CD4-positive, alpha-beta T cell (primary cell): ENCODE results near the gene TCEA2. TPM values are rescaled to one million over a fixed set of nuclear protein-coding genes. Genes with fewer than 3 reads are reported as not detected.

ENCODE experiments used
- ATAC-seq: fragments of 200-7000 bp; cut with Tn5 transposase; one replicate; pipeline ENCODE4 v1.10.0; 2022; ENCODE audit warnings: mild to moderate bottlenecking; ENCODE audit not compliant: poor library complexity
- CTCF ChIA-PET: fragments of 350-600 bp; sonication (Branson Sonifier 250); formaldehyde crosslinking; loops from one replicate; lab custom pipeline; 2021; ENCODE audit warnings: antibody characterized with exemption, inconsistent platforms; lab: Charles Lee
- POLR2A ChIA-PET: fragments of 350-600 bp; sonication (Branson Sonifier 250); formaldehyde crosslinking; loops from one replicate; lab custom pipeline; 2021; ENCODE audit warnings: antibody characterized with exemption, inconsistent platforms; lab: Charles Lee
- DNase-seq, 14 experiments: peaks; one replicate each; pipeline ENCODE4 v3.0.0-alpha.2; 2013 to 2020; ENCODE audit warnings: mixed read lengths in 2 of 14
- H3K27ac ChIP-seq, 2 donors: one replicate each; pipeline versions ENCODE4 v1.5.1 to v1.7.0; 2013; ENCODE audit warnings: low read length in 2 of 2, low read depth in 1 of 2, mild to moderate bottlenecking in 1 of 2
- H3K27me3 ChIP-seq, 2 experiments: 1 replicate in 1 of 2; 2 replicates in 1 of 2; pipeline versions ENCODE4 v1.6.1 to v1.7.0; 2013; ENCODE audit warnings: low read length in 2 of 2, control low read depth in 1 of 2, mild to moderate bottlenecking in 1 of 2, moderate library complexity in 1 of 2; ENCODE audit not compliant: insufficient read depth in 2 of 2, control insufficient read depth in 1 of 2
- H3K36me3 ChIP-seq: one replicate; pipeline ENCODE4 v1.6.1; 2013; ENCODE audit warnings: low read length, control low read depth; ENCODE audit not compliant: insufficient read depth
- H3K4me1 ChIP-seq: one replicate; pipeline ENCODE4 v1.6.1; 2013; ENCODE audit warnings: low read length, control low read depth; ENCODE audit not compliant: insufficient read depth
- H3K4me3 ChIP-seq: one replicate; pipeline ENCODE4 v1.5.1; 2013; ENCODE audit warnings: mild to moderate bottlenecking, low read length, moderate library complexity
- H3K9me3 ChIP-seq, 2 experiments: 1 replicate in 1 of 2; 2 replicates in 1 of 2; pipeline versions ENCODE4 v1.6.1 to v1.7.0; 2013; ENCODE audit warnings: low read length in 2 of 2, mild to moderate bottlenecking in 2 of 2, control low read depth in 1 of 2, moderate library complexity in 1 of 2; ENCODE audit not compliant: control insufficient read depth in 1 of 2, insufficient read depth in 1 of 2
- H3K27ac Mint-ChIP-seq: one replicate; pipeline ENCODE4 v1.8.0; 2020; ENCODE audit warnings: mixed read lengths
- H3K27me3 Mint-ChIP-seq: one replicate; pipeline ENCODE4 v1.8.0; 2021; ENCODE audit warnings: mixed read lengths
- H3K36me3 Mint-ChIP-seq: one replicate; pipeline ENCODE4 v1.8.0; 2021; ENCODE audit warnings: low read depth, mixed read lengths
- H3K4me1 Mint-ChIP-seq: one replicate; pipeline ENCODE4 v1.8.0; 2021; ENCODE audit warnings: low read depth, mixed read lengths
- H3K4me3 Mint-ChIP-seq: one replicate; pipeline ENCODE4 v1.8.0; 2020; ENCODE audit warnings: mild to moderate bottlenecking, mixed read lengths
- H3K9me3 Mint-ChIP-seq: one replicate; pipeline ENCODE4 v1.8.0; 2020; ENCODE audit warnings: mixed read lengths
- intact Hi-C, 2 experiments: fragments of 100-400 bp; cut with DNase I in 1 of 2; cut with micrococcal nuclease in 1 of 2; formaldehyde crosslinking; loops; one replicate each; pipeline versions ENCODE4 v1.15.1 to v1.9.0; 2023 to 2025; cut with DNase I, micrococcal nuclease
- total RNA-seq, 174 experiments: library from RNA in 2 of 174; stranded (reverse) in 2 of 174; gene quantifications; one replicate each; pipeline ENCODE4 v1.2.3 and lab custom pipeline; 2021 to 2026
- TF ChIP-seq, protein P1 (sequence below): fragments of 200-600 bp; IDR thresholded peaks from one replicate; pipeline ENCODE4 v1.8.0; 2022; ENCODE audit warnings: antibody characterized with exemption, mild to moderate bottlenecking

TCEA2 gene
- total RNA-seq, 2 experiments from 2014 or later, result 28.4 to 29.9 TPM

DNA sequence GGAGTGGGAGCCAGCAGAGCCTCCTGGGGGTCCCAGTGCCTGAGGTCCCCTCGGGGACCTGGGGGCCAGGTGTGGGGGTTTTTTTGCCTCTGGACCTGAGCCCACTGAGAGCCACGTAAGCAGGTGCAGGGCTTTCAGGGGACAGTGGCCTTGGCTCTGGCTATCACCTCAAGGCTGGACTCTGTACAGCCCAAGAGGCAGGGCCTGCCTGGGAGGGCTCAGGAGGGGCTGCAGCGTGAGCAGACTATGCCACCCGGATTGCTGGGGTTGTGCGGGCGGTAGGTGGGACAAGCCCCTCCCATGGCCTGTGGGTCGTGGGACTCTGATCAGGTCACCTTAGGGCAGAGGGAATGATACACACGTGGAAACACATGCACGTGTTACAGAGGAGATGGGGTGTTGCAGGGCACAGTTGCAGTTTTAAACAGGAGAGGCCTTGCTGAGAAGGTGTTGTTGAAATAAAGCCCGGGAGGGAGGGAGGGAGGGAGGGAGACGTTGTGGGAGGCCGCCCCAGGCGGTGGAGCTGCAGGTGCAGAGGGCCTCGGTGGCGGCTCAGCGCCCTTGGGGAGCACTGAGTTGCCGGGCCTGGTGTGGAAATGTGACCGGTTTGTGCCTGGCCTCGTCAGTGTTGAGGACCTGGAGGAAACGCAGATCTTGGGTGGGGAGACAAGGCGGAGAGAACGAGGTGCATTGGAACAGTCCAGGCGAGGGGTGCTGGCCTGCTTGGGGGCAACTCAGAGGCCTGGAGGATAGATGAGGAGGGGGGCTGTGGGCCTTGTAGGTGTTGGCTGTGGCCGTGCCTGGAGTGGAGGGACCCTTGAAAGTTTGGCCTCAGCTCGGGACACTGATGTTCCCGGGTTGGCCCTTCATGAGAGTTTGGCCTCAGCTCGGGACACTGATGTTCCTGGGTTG lies 2.3 kb downstream of the TCEA2 start:
- no peaks in the 10 kb centered on the region for H3K36me3 Mint-ChIP-seq
- TF ChIP-seq, protein P1, sequence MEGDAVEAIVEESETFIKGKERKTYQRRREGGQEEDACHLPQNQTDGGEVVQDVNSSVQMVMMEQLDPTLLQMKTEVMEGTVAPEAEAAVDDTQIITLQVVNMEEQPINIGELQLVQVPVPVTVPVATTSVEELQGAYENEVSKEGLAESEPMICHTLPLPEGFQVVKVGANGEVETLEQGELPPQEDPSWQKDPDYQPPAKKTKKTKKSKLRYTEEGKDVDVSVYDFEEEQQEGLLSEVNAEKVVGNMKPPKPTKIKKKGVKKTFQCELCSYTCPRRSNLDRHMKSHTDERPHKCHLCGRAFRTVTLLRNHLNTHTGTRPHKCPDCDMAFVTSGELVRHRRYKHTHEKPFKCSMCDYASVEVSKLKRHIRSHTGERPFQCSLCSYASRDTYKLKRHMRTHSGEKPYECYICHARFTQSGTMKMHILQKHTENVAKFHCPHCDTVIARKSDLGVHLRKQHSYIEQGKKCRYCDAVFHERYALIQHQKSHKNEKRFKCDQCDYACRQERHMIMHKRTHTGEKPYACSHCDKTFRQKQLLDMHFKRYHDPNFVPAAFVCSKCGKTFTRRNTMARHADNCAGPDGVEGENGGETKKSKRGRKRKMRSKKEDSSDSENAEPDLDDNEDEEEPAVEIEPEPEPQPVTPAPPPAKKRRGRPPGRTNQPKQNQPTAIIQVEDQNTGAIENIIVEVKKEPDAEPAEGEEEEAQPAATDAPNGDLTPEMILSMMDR, result no peak
- H3K9me3 ChIP-seq, result no peaks in the 10 kb centered on the region
- CTCF ChIA-PET, result interaction anchor here (0.8 to 1.3 kb wide), 3 partner anchors 11 to 92 kb away, joined by 3 read pairs; no protein-coding TSS in a partner anchor
- no peaks in the 10 kb centered on the region for H3K9me3 Mint-ChIP-seq
- peak; percentile 18 for ATAC-seq
- H3K27me3 Mint-ChIP-seq, result no peaks in the 10 kb centered on the region
- H3K4me3 Mint-ChIP-seq, result peak overlapping the region; percentile 82
- POLR2A ChIA-PET, result interaction anchor here (0.6 to 2.5 kb wide), 4 partner anchors 11 to 164 kb away, joined by 3 to 13 read pairs (median 6); partner anchors contain the start of genes LKAAEAR1, OPRL1 and RGS19
- peaks cover 77% of the 10 kb centered on the region for H3K4me1 ChIP-seq
- peak overlapping the region; percentile 88 for H3K27ac Mint-ChIP-seq
- intact Hi-C loops, result loop anchor here in 1 of 2 experiments (10.0 kb wide), 1 partner anchor 411 kb away; the partner anchor contains the start of genes RTEL1 and STMN3
- H3K27me3 ChIP-seq, result no peaks in the 10 kb centered on the region
- no peak overlapping the region for H3K27ac ChIP-seq
- H3K4me3 ChIP-seq, result no peak overlapping the region
- peak in 5 of 14 experiments; percentile 26 to 55 (median 28) for DNase-seq
- peaks cover 40% of the 10 kb centered on the region for H3K4me1 Mint-ChIP-seq
- H3K36me3 ChIP-seq, result no peaks in the 10 kb centered on the region

DNA sequence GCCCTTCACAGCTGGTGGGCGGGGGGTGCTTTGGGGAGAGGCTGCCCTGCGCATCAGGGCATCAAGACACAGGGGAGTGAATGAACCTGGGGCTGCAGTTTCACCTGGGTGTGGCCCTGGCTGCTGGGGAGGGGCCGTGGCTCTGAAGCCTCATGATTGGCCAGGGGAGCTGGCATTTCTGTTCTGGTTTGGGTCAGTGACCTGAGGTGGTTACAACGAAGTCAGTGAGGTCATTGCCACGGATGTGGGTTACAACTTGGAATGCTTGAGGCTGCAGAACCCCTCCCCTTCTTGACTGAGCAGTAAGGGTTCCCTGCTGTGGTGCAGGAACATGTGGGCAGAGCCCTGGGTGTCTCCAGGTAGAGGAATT lies 3.0 kb downstream of the TCEA2 start:
- DNase-seq (peak in 10 of 14 experiments; percentile 31 to 85 (median 52)), ATAC-seq (peak; percentile 59)
- no peaks in the 10 kb centered on the region for H3K9me3 ChIP-seq
- TF ChIP-seq, protein P1, result no peak
- Mint-ChIP-seq H3K27me3 (no peaks in the 10 kb centered on the region), H3K9me3 (no peaks in the 10 kb centered on the region), H3K36me3 (no peaks in the 10 kb centered on the region), H3K4me1 (peaks cover 40% of the 10 kb centered on the region), H3K27ac (peak overlapping the region; percentile 88), H3K4me3 (peak overlapping the region; percentile 82)
- no peak overlapping the region for H3K4me3 ChIP-seq
- no peaks in the 10 kb centered on the region for H3K27me3 ChIP-seq
- CTCF ChIA-PET, result interaction anchor here (0.8 to 1.3 kb wide), 3 partner anchors 11 to 93 kb away, joined by 3 read pairs; no protein-coding TSS in a partner anchor
- no peaks in the 10 kb centered on the region for H3K36me3 ChIP-seq
- intact Hi-C loops, result loop anchor here in 1 of 2 experiments (10.0 kb wide), 1 partner anchor 411 kb away; the partner anchor contains the start of genes RTEL1 and STMN3
- H3K27ac ChIP-seq, result no peak overlapping the region
- POLR2A ChIA-PET, result interaction anchor here (1.9 to 2.5 kb wide), 3 partner anchors 11 to 18 kb away, joined by 4 to 13 read pairs (median 9); partner anchors contain the start of genes LKAAEAR1, OPRL1 and RGS19
- peaks cover 82% of the 10 kb centered on the region for H3K4me1 ChIP-seq

DNA sequence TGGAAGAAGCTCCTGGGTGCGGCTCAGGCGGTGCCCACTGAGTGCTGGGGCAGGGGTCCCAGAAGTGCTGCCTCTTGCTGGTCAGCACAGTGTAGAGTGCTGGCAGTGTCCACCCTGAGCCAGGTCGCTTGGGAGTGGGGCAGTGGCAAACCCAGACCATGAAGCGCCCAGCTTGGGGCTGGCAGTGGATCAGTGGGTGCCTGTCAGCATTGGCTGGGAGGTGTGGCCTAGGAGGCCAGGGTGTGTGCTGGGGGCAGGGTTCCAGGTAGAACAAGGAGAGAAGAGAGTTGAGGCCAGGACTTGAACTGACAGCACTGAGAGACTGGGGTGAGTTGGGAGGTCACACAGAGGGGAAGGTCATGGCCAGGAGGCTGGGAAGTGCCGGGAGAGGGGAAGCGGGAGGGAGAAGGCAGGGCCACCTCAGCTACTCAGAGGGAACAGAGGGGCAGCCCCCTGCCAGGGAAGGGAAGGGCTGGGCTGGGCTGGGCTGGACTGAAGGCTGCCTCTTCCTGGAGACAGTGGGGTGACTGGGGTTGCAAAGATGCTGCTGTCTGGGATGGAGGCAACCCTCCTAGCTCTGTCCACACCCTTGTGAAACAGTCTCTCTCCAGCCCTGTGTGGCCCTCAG lies 4.1 kb downstream of the TCEA2 start:
- H3K9me3 Mint-ChIP-seq, result no peaks in the 10 kb centered on the region
- intact Hi-C loops, result loop anchor here in 1 of 2 experiments (10.0 kb wide), 1 partner anchor 412 kb away; the partner anchor contains the start of genes RTEL1 and STMN3

More for the DNA sequence above, 4.1 kb downstream of the TCEA2 start:
- ATAC-seq (no peak), DNase-seq (no peak)
- CTCF ChIA-PET, result no interaction called here
- Mint-ChIP-seq H3K27me3 (no peaks in the 10 kb centered on the region), H3K27ac (peak overlapping the region; percentile 69), H3K4me1 (peaks cover 40% of the 10 kb centered on the region), H3K36me3 (no peaks in the 10 kb centered on the region), H3K4me3 (peak overlapping the region; percentile 30)
- Histone ChIP-seq H3K27me3 (no peaks in the 10 kb centered on the region), H3K4me3 (no peak overlapping the region), H3K9me3 (no peaks in the 10 kb centered on the region), H3K27ac (no peak overlapping the region), H3K4me1 (peaks cover 80% of the 10 kb centered on the region), H3K36me3 (peaks cover 5% of the 10 kb centered on the region)
- TF ChIP-seq, protein P1, result no peak
- POLR2A ChIA-PET, result interaction anchor here (0.6 to 2.5 kb wide), 3 partner anchors 10 to 28 kb away, joined by 3 to 13 read pairs (median 9); partner anchors contain the start of genes OPRL1 and RGS19
